K562 (cell line): ENCODE measurements around the gene TMEM14C. TPM values are rescaled to one million over a fixed set of nuclear protein-coding genes. Genes with fewer than 3 reads are reported as not detected.

Experiments
- ARID2 ChIP-seq: fragments of 450-650 bp; IDR thresholded peaks from 2 replicates; pipeline ENCODE4 v1.6.1; 2017; ENCODE audit warnings: antibody characterized with exemption, mild to moderate bottlenecking
- CBFB ChIP-seq: sonication (generic); formaldehyde crosslinking; IDR thresholded peaks from 2 replicates; pipeline ENCODE4 v1.4.0; 2020; ENCODE audit warnings: mild to moderate bottlenecking, missing genetic modification reagents
- CCNT2 ChIP-seq: IDR thresholded peaks from 2 replicates; pipeline ENCODE4 v1.6.1; 2011; ENCODE audit warnings: borderline replicate concordance, low read depth, mild to moderate bottlenecking, moderate library complexity, mixed read lengths, low read length; ENCODE audit not compliant: insufficient read length; ENCODE audit errors: extremely low read depth
- CHD4 ChIP-seq: fragments of 200-600 bp; sonication (generic); IDR thresholded peaks from 3 replicates; pipeline ENCODE4 v1.6.1; 2012; ENCODE audit warnings: low read depth, mild to moderate bottlenecking, mixed read lengths, low read length, inconsistent platforms; ENCODE audit not compliant: insufficient read depth, insufficient replicate concordance, poor library complexity, severe bottlenecking
- CHD7 ChIP-seq: fragments of 200-600 bp; sonication (generic); IDR thresholded peaks from one replicate; pipeline ENCODE4 v1.6.1; 2012; ENCODE audit warnings: mild to moderate bottlenecking, low read depth, low read length, inconsistent platforms
- ELF1 ChIP-seq: fragments of 200-800 bp; sonication (Bioruptor generic); IDR thresholded peaks from 2 replicates; pipeline ENCODE4 v1.6.1; 2016; ENCODE audit warnings: missing genetic modification characterization, missing compliant biosample characterization
- FOSL1 ChIP-seq: fragments of 200-800 bp; sonication (Bioruptor generic); conservative IDR thresholded peaks from 2 replicates; pipeline ENCODE4 v1.6.1; 2016; ENCODE audit warnings: missing genetic modification characterization, missing compliant biosample characterization
- FOXA1 ChIP-seq: fragments of 450-650 bp; IDR thresholded peaks from 2 replicates; pipeline ENCODE4 v1.6.1; 2016; ENCODE audit warnings: mild to moderate bottlenecking, borderline replicate concordance
- GATA2 ChIP-seq: sonication (generic); formaldehyde crosslinking; IDR thresholded peaks from 2 replicates; pipeline ENCODE4 v1.4.0; 2020; ENCODE audit warnings: mild to moderate bottlenecking, missing genetic modification reagents
- GATAD2A ChIP-seq: fragments of 450-650 bp; IDR thresholded peaks from 2 replicates; pipeline ENCODE4 v1.6.1; 2017
- KAT8 ChIP-seq: fragments of 450-650 bp; IDR thresholded peaks from 2 replicates; pipeline ENCODE4 v1.6.1; 2016; ENCODE audit warnings: low read depth, mild to moderate bottlenecking
- NCOR1 ChIP-seq: fragments of 450-650 bp; IDR thresholded peaks from 2 replicates; pipeline ENCODE4 v1.6.1; 2016; ENCODE audit warnings: mild to moderate bottlenecking, moderate library complexity
- PHF20 ChIP-seq: fragments of 450-650 bp; IDR thresholded peaks from 2 replicates; pipeline ENCODE4 v1.6.1; 2018; ENCODE audit not compliant: partially characterized antibody
- PML ChIP-seq: IDR thresholded peaks from 2 replicates; pipeline ENCODE4 v1.6.1; 2012; ENCODE audit warnings: low read length, inconsistent platforms
- PTBP1 ChIP-seq: fragments of 200-400 bp; formaldehyde crosslinking; IDR thresholded peaks from 2 replicates; pipeline ENCODE4 v1.6.1; 2017; ENCODE audit warnings: low read depth, low read length
- SETDB1 ChIP-seq: IDR thresholded peaks from one replicate; pipeline ENCODE4 v1.6.1; 2012; ENCODE audit warnings: low read length, control low read depth, inconsistent platforms
- SRSF7 ChIP-seq: fragments of 200-400 bp; formaldehyde crosslinking; optimal IDR thresholded peaks from 2 replicates; pipeline ENCODE3; 2017; ENCODE audit warnings: mild to moderate bottlenecking, low read depth, low read length
- TAF9B ChIP-seq: fragments of 450-650 bp; IDR thresholded peaks from 2 replicates; pipeline ENCODE4 v1.6.1; 2018; ENCODE audit warnings: mild to moderate bottlenecking; ENCODE audit not compliant: partially characterized antibody
- TAL1 ChIP-seq: fragments of 450-650 bp; IDR thresholded peaks from 2 replicates; pipeline ENCODE4 v1.6.1; 2016; ENCODE audit warnings: mild to moderate bottlenecking
- TEAD4 ChIP-seq, 2 experiments: sonication (generic) in 1 of 2; formaldehyde crosslinking in 1 of 2; IDR thresholded peaks; 2 replicates each; pipeline versions ENCODE4 v1.6.1 to v1.8.0; 2012 to 2022; ENCODE audit warnings: borderline replicate concordance in 1 of 2, inconsistent platforms in 1 of 2, low read length in 1 of 2, mild to moderate bottlenecking in 1 of 2, missing genetic modification reagents in 1 of 2
- polyA plus RNA-seq, 8 experiments: library from polyadenylated mRNA; depleted of rRNA in 4 of 8; stranded (reverse) in 5 of 8; unstranded in 3 of 8; fragments of >200 nt; fragmentation: Nextera tagmentation in 2 of 8; fragmentation: Illumina TruSeq in 1 of 8; extraction: Ambion mirVana in 2 of 8; extraction: Trizol in 1 of 8; gene quantifications; 2 replicates each; pipeline versions ENCODE4 v1.2.1 to v1.2.3, GENCODE V29; 2011 to 2014; ENCODE audit warnings: inconsistent platforms in 1 of 8, missing spikeins in 1 of 8
- total RNA-seq, 7 experiments: library from RNA; depleted of rRNA in 6 of 7; stranded (reverse); fragments of >200 nt in 6 of 7; fragmentation: Illumina TruSeq in 2 of 7; extraction: Trizol in 2 of 7; gene quantifications; 2 replicates each; pipeline versions ENCODE4 v1.2.1 to v1.2.3, GENCODE V29; 2011 to 2021; ENCODE audit warnings: low replicate concordance in 1 of 7

Gene TMEM14C
- total and polyA plus RNA-seq, 9 of the 15 experiments (the other 6 are each of a cell fraction or from before 2014, with no cell fraction given): 151 to 496 (median 263) TPM

GRCh38 chr6:10771371-10771894 lies 48.6 kb downstream of the TMEM14C start (continued):
- no peak for TF ChIP-seq CHD7
- peak; percentile 87 for TF ChIP-seq GATA2 (CRISPR knock-in tag)
- TF ChIP-seq CBFB (CRISPR knock-in tag): no peak
- peak; percentile 94 for TF ChIP-seq TEAD4 (IDR thresholded peaks at IDR 0.05; ENCODE audit: low read length)
- no peak for TF ChIP-seq TEAD4 (CRISPR knock-in tag; IDR thresholded peaks at IDR 0.05; ENCODE audit: borderline replicate concordance)
- peak; percentile 87 for TF ChIP-seq PML
- TF ChIP-seq FOXA1: peak; percentile 92
- TF ChIP-seq ARID2: no peak
- TF ChIP-seq FOSL1 (tag): peak; percentile 22; the same call in 1 of the 2 replicates
- no peak for TF ChIP-seq SRSF7
- TF ChIP-seq NCOR1: peak; percentile 96
- peak; percentile 96 for TF ChIP-seq TAL1
- no peak for TF ChIP-seq SETDB1
- peak; percentile 16 for TF ChIP-seq PHF20
- TF ChIP-seq PTBP1: no peak
- TF ChIP-seq GATAD2A: 0 out of 2 replicates have a peak, but pooled peaks have one; percentile 64
- TF ChIP-seq ELF1 (tag): no peak
- no peak for TF ChIP-seq KAT8
- peak; percentile 53 for TF ChIP-seq TAF9B
- peak; percentile 96 for TF ChIP-seq CCNT2
- TF ChIP-seq CHD4: no peak
